NCI-H2029 (cell line): ENCODE measurements around the gene ARHGEF12.

Experiments used
- DNase-seq: peaks from one replicate; lab custom pipeline; 2025; lab: John Stamatoyannopoulos, UW

The ARHGEF12 gene

DNA sequence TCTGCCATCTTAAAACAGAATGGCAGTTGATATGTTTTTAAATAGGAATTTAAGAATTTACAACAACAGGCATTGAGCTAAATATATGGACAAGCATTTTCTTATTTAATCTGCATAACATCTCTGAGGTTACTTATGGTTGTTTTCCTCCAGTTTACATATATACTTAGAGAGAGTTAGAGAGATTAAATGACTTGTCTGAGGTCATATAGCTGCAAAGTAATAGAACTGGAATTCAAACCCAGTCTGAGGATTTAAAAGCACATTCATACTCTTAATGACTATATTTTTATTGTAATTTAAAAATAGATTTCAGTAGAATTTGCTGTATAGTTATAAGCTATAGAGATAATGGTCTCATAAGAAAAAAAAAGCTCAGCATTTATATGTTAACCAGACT, 93.9 kb downstream of the ARHGEF12 start:
- DNase-seq, result no peak

GRCh38 chr11:120431633-120432032, 95.4 kb downstream of the ARHGEF12 start:
- DNase-seq, result no peak

DNA sequence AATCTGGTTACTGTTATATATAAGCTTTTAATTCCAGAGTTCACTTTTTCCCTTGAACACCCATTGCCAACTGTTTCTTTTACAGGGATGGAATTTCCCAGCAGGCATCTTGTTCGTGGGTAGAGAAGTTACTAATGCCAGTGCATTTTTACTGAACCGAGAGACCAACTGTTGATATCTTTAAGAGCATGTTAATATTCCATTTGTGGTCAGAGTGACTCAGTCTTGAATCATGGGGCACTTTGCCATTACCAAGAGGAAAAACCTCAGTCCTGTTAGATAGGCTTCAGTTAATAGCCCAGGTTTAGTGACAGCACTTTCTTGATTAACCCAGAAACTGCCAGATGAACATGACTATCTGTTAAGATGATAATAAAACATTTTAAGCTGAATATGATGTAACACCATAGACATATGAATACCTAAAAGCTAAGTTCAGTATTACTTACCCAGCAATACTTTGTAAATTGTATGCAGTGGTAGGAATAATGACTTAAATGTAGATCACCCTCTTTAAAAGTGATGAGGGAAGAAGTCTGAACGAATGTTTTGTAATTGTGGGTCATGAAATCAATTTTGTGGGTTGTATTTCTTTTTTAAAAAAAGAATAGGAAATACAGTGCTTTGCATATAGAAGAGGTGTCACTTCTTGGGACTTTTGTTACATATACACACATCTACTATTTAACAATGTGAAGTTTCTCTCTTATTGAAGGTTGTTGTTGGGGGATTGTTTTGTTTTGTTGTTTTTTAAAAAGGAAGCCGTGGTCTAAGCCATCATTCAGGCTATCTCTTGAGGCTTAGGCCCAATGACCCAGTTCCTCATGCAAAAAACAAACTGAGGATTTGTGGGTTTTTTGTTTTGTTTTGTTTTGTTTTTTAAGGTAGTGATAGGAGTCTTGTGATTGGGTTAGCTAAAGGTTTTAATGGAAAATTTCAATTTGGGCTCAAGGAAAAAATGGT, 96.1 kb downstream of the ARHGEF12 start:
- DNase-seq, result no peak

GRCh38 chr11:120441592-120441991, 105.4 kb downstream of the ARHGEF12 start:
- DNase-seq, result no peak

DNA sequence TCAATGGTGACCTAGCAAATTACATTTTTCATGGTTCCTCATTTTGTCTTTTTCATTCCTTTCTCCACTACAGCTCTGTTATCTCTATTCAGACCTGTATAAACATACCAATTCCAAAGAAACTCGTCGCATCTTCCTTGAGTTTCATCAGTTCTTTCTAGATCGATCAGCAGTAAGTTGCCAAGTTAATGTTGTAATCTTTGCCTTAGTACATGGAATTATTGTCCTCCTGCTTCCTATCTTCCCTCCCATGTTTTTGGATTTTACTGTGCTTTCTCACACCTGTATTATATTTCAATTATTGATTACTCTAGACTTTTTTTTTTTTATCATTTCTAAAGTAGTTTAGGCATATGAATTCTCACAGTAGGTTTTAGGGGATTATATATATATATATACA, 105.8 kb downstream of the ARHGEF12 start:
- no peak for DNase-seq

DNA sequence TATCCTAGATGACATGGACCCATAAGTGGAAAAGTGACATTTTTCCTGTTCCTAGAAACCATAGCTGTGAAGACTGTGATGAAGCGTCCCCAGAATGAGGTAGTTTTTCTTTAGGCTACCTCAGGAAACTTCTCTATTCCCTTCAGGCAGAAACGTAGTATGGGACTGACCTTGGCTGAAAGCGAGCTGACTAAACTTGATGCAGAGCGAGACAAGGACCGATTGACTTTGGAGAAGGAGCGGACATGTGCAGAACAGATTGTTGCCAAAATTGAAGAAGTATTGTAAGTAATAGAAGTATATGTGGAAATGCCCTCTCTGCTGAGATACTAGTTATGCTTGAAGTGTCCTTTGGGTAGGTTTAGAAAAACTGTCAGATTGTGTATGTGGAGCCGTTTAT, 110.6 kb downstream of the ARHGEF12 start:
- no peak for DNase-seq

GRCh38 chr11:120448240-120448639, 112.0 kb downstream of the ARHGEF12 start:
- no peak for DNase-seq

DNA sequence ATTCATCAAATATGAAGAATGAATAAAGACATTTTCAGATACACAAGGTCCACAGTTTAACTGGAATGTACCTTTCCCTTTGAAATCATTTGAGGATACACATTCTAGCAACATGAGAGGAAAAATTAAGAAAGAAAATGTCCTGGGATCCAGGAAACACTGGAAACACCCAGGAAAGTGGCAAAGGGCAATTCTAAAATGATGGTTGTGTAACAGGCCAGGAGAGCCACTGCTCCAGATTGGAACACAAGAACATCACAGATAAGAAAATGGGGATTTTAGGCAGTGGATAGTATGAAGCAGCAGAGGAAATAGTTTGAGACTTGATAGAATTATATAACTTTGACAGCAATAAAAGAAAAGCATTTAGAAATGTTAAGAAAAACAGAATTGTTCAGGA, 119.3 kb downstream of the ARHGEF12 start:
- no peak for DNase-seq

GRCh38 chr11:120457996-120458395, 121.8 kb downstream of the ARHGEF12 start:
- DNase-seq, result no peak

- DNase-seq, result no peak
Observed at GRCh38 chr11:120462825-120463224, 126.6 kb downstream of the ARHGEF12 start.

DNA sequence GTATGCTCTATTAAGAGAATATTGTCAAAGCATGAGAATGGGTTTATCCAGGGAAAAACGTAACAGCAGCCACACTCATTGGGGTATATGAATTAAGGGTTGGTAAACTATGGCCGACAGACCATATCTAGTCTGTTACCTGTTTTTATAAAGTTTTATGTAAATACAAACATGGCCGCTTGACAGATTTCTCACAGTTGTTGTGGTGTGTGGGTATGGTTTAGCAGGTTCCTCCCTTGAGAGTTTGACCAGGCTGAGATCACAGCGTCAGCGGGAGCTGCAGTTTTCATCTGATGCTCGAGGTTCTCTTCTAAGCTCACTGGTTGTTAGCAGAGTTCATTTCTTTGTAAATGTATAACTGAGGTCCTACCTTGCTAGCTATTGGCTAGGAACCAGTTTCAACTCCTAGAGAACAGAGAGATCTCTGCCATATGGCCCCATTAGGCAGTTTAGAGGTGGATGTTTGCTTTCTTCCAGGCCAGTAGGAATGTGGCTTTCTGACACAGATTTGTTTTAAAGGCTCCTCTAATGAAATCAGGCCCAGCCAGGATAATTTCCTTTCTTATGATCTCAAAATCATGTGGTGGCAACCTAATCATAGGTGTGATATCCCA, 129.8 kb downstream of the ARHGEF12 start:
- no peak for DNase-seq

GRCh38 chr11:120467627-120468026, 131.4 kb downstream of the ARHGEF12 start:
- no peak for DNase-seq

DNA sequence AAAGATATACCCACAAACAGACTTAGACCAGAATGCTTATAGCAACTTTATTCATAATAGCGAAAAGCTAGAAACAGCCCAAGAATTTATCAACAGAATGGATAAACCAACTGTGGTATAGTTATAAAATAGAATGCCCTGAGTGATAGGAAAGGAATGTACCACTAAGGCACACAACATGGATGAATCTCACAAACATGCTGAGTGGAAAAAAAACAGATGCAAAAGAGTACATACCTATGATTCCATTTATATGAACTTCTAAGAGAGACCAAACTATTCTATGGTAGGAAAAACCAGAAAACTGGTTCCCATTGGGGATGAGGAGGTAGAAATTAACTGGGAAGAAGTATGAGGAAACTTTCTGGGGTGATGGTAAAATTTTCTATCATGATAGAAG, 134.9 kb downstream of the ARHGEF12 start:
- no peak for DNase-seq

DNA sequence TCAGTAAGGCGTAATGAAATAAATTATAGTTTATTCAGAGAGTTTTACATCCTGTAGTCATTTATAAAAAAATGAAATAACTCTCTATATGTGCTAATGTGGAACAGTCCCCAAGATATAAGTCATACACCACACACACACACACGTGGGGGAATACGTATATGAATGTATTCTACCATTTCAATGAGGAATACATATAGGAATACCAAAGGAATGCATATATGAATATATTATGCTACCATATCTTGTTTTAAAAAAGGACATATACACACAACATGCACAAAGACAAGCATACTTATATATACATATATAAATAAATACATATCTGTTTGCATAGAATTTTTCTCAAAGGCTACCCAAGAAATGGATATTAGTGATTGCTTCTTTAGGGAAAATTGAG, 135.8 kb downstream of the ARHGEF12 start:
- DNase-seq, result no peak

DNA sequence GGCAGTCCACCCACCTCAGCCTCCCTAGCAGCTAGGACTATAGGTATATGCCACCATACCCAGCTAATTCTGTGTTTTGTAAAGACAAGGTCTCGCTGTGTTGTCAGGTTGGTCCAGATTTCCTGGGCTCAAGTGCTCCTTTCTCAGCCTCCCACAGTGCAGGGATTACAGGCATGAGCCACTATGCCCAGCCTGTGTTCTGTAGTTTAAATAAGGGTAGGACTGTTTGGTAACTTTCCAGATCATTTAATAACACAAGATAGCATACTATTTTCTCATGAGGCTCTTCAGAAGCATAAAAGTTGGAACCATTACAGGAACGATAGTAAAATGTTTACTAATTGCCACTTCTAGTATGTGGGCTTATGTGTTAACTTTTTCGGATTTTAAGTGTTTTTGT, 137.3 kb downstream of the ARHGEF12 start:
- DNase-seq, result no peak

- DNase-seq, result no peak
Observed at GRCh38 chr11:120482149-120482548, 145.9 kb downstream of the ARHGEF12 start.

GRCh38 chr11:120484722-120485121, 148.5 kb downstream of the ARHGEF12 start:
- no peak for DNase-seq

DNA sequence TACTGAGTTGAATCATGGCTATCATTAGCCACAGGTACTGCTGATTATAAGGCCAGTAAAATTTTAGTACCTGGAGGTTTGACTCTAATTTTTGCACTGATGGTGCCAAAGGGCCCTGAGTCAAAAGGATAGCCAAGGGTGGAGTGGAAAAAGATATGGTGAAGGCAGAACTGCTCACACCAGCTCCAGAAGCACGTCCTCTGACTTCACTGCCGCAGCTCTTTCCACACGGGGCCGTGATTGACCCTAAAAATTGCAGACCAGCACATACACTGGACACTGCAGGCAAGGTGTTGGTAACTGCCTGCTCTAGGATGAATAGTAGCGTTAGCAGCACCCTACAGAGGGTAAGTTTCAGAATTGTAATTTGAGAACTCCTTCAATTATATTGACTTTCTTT, 149.9 kb downstream of the ARHGEF12 start:
- no peak for DNase-seq

- DNase-seq, result no peak
Observed at GRCh38 chr11:120489799-120490198, 153.6 kb downstream of the ARHGEF12 start.

DNA sequence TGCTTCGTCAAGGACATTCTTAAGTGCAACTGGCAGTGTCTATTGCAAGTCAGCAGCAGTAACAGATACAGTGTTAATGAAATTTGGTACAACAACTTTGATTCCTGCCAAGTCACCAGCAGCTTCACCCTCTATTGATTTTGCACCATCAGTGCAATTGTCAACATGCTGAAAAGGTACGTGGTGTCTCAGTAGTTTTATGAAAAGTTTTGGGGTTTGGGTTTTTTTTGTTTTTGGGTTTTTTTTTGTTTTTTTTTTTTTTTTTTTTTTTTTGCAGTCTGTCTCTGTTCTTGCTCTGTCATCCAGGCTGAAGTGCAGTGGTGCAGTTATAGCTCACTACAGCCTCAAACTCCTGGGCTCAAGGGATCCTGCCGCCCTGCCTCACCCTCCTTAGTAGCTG, 156.3 kb downstream of the ARHGEF12 start:
- no peak for DNase-seq

DNA sequence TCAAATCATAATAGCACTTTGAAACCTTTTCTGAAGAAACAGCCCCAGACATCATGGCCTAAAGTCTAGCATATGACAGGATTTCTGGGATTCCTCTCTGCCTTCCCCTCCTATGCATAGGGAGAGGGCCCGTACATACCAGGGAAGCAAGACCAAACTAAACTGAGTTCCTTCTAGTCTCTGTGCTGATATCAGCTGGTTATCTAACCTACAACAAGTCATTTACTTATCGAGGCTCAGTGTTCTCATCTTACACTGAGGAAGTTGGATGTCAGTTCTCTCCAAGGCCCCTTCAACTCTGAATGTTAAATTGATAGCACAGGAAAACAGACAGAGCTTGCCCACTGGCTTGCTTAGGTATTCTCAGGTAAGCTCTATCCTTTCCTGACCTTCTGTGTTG, 158.4 kb downstream of the ARHGEF12 start:
- no peak for DNase-seq

DNA sequence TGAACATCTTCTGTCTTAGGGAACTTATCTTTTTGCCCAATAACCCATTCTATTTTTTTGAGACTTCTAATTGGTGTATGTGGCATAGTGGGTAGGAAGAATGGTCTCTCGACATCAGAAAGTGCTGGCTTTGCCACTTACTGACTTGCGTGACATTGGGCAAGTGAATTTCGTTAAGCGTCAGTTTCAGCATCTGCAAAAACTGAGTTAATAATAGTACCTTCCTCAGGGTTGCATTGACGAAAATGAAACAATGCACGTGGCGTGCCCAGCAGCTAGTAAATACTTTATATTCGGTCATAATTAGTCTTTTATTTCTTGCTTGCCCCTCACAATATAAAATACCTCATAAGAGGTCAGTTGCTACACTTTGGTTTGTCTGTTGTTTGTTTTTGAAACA, 162.9 kb downstream of the ARHGEF12 start:
- DNase-seq, result no peak

DNA sequence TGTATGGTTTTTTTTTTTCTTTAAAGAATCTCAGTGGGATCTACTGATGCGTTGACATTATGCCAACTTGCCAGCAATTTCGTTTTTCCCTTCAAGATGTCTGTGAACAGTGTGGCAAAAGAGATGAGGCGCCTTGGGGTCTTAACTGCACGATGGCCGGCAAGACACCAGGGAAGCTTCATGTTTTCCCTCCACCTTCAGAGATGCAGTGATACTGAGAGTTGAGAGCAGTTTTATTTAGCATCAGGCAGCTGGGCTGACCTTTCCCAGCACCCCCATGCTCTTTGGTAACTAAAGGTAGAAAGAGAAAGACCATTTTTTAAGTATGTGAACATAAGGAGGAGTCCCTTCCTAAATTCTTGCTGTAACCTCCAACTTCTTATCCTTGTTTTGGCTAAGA, 163.6 kb downstream of the ARHGEF12 start:
- DNase-seq, result no peak
